Pancreas (tissue), 10 donors: ENCODE data around the gene MBTD1. TPM values are rescaled to one million over a fixed set of nuclear protein-coding genes. Genes with fewer than 3 reads are reported as not detected.

Experiments
- ATAC-seq, 4 donors: fragments of 200-7000 bp; cut with Tn5 transposase; one replicate each; pipeline versions ENCODE4 v1.8.0 to v1.9.1; 2020; ENCODE audit warnings: mild to moderate bottlenecking in 4 of 4, moderate library complexity in 4 of 4
- DNase-seq, 6 donors: peaks; one replicate each; pipeline ENCODE4 v3.0.0-alpha.2; 2020
- FAIRE-seq: peaks from 2 replicates; lab custom pipeline; 2012; peaks lifted over from hg19 to GRCh38; lab: Jason Lieb, UNC
- H3K27ac ChIP-seq, 4 donors: fragments of 200-600 bp; sonication (generic); 1 replicate in 3 of 4; 2 replicates in 1 of 4; pipeline versions ENCODE4 v1.5.0 to v1.8.0; 2020
- H3K27me3 ChIP-seq, 4 donors: fragments of 200-600 bp; one replicate each; pipeline ENCODE4 v1.8.0; 2021
- H3K36me3 ChIP-seq, 3 donors: fragments of 200-600 bp; sonication (generic) in 1 of 3; one replicate each; pipeline versions ENCODE4 v1.5.0 to v1.8.0; 2020 to 2021
- H3K4me1 ChIP-seq, 3 donors: fragments of 200-600 bp; one replicate each; pipeline ENCODE4 v1.8.0; 2021
- H3K4me3 ChIP-seq, 4 donors: fragments of 200-600 bp; sonication (generic) in 2 of 4; one replicate each; pipeline versions ENCODE4 v1.5.0 to v1.8.0; 2020 to 2021
- H3K9me3 ChIP-seq, 4 donors: fragments of 200-600 bp; one replicate each; pipeline ENCODE4 v1.8.0; 2021
- WGBS, 2 donors: extraction: QIAGEN DNeasy Blood & Tissue Kit; methylation state at CpG; one replicate each; pipeline ENCODE4 v1.1.7; 2013; 5-methylcytosine and 5-hydroxymethylcytosine counted together
- intact Hi-C, 3 donors: fragments of 100-400 bp; cut with DNase I; formaldehyde crosslinking; loops; one replicate each; pipeline versions ENCODE4 v1.11.1 to v1.14.2; 2022
- polyA plus RNA-seq, 2 donors: library from polyadenylated mRNA; stranded (reverse); fragments of 200-250 nt; gene quantifications; one replicate each; pipeline ENCODE4 v1.2.3, GENCODE V29; 2013
- total RNA-seq, 6 donors: library from RNA; stranded (reverse); fragmentation: NEBNext Ultra II Directional in 4 of 6; extraction: Animal tissue kit (Norgen Biotek cat#: 25700) in 4 of 6; gene quantifications; one replicate each; pipeline versions ENCODE4 v1.2.1 to v1.2.4, GENCODE V29; 2021 to 2023
- TF ChIP-seq, protein P1 (sequence below), 4 donors: fragments of 200-600 bp; sonication (generic) in 3 of 4; IDR thresholded peaks; one replicate each; pipeline versions ENCODE4 v1.5.0 to v1.8.0; 2021; ENCODE audit warnings: antibody characterized with exemption in 4 of 4
- donor health status: healthy with polysubstance abuse.
- donor health status: DM: no; HTN: no; CAD: no; lungs with moderate emphysema.
- donor health status: DM: no; HTN: no; CAD: no.
- donor health status: control.
- donor health status: control.
- donor health status: Bipolar disorder and iron deficiency.
- donor health status: DM: yes; HTN: yes; CAD: no.
- donor health status: DM: no; HTN: no; CAD: no.
- donor health status: DM: no; HTN: no; CAD: no.
- donor health status: DM: yes; HTN: yes; CAD: no.

MBTD1 gene
- total and polyA plus RNA-seq, 8 donors, result 5.6 to 12.6 (median 7.8) TPM

DNA sequence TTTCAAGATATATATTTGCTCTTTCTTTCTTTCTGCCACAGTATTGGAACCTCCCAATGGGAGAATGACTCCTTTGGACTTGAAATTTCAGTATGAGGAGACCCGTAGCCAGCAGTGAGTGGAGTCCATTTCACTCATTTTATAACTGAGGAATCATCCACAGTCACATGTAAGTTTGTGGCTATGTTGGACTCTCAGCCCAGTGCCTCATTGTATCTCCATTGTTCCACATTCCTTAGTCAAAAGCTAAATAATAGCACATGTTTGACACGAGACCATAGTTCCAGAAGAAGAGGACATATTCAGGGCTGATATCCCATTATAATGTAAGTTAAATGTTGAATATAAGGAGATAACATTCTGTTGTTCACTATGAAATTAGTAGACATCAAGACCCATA is 126.5 kb downstream of the MBTD1 start:
- Histone ChIP-seq H3K9me3 (no peaks in the 10 kb centered on the region), H3K27me3 (no peaks in the 10 kb centered on the region), H3K4me3 (no peak overlapping the region), H3K27ac (no peak overlapping the region), H3K4me1 (no peaks in the 10 kb centered on the region), H3K36me3 (no peaks in the 10 kb centered on the region)
- no peak for FAIRE-seq
- ATAC-seq, result peak in 1 of 4 donors; percentile 22
- WGBS, 2 donors, result 82 to 95% methylated on average over 2 of the region's 2 CpGs
- no peak for DNase-seq
- TF ChIP-seq, protein P1, sequence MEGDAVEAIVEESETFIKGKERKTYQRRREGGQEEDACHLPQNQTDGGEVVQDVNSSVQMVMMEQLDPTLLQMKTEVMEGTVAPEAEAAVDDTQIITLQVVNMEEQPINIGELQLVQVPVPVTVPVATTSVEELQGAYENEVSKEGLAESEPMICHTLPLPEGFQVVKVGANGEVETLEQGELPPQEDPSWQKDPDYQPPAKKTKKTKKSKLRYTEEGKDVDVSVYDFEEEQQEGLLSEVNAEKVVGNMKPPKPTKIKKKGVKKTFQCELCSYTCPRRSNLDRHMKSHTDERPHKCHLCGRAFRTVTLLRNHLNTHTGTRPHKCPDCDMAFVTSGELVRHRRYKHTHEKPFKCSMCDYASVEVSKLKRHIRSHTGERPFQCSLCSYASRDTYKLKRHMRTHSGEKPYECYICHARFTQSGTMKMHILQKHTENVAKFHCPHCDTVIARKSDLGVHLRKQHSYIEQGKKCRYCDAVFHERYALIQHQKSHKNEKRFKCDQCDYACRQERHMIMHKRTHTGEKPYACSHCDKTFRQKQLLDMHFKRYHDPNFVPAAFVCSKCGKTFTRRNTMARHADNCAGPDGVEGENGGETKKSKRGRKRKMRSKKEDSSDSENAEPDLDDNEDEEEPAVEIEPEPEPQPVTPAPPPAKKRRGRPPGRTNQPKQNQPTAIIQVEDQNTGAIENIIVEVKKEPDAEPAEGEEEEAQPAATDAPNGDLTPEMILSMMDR (IDR thresholded peaks at IDR 0.05), result no peak
- intact Hi-C loops, result no loop called here

GRCh38 chr17:51132964-51133319 is 126.9 kb downstream of the MBTD1 start:
- H3K27ac ChIP-seq, result peak overlapping the region in 1 of 4 donors; percentile 23

DNA sequence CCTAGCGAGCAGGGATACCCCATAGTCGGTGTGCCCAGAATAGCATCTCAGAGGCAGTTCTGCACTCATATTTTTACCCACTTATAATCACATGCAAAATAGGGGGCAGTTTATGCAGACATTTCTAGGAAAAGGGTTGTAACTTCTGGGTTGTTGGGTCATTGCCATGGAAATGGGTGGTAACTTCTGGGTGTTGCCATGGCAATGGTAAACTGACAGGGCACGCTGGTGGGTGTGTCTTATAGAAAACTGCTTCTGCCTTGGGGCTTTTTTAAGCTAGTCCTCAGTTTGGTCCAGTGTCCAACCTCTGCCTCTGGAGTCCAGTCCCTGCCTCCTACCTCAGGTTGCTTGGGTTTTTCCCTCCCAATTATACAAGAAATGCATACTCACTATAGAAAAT is 131.8 kb downstream of the MBTD1 start:
- no peaks in the 10 kb centered on the region for H3K27me3 ChIP-seq
- no peak for DNase-seq
- H3K27ac ChIP-seq, result no peak overlapping the region
- intact Hi-C loops, result no loop called here
- H3K4me1 ChIP-seq, result peaks cover 4 to 13% (median 11%) of the 10 kb centered on the region in 3 donors
- no peak for FAIRE-seq
- 81 to 82% methylated on average over 3 of the region's 3 CpGs for WGBS, 2 donors
- no peak overlapping the region for H3K4me3 ChIP-seq
- H3K36me3 ChIP-seq, result no peaks in the 10 kb centered on the region
- H3K9me3 ChIP-seq, result no peaks in the 10 kb centered on the region
- TF ChIP-seq, protein P1 (IDR thresholded peaks at IDR 0.05), result no peak
- ATAC-seq, result no peak

More at GRCh38 chr17:51132964-51133319, 126.9 kb downstream of the MBTD1 start:
- DNase-seq (no peak), ATAC-seq (peak; percentile 44 to 84 (median 70)), FAIRE-seq (no peak)
- H3K4me1 ChIP-seq, result no peaks in the 10 kb centered on the region
- H3K4me3 ChIP-seq, result no peak overlapping the region
- intact Hi-C loops, result no loop called here
- H3K9me3 ChIP-seq, result no peaks in the 10 kb centered on the region
- no peaks in the 10 kb centered on the region for H3K27me3 ChIP-seq
- H3K36me3 ChIP-seq, result no peaks in the 10 kb centered on the region
- TF ChIP-seq, protein P1 (IDR thresholded peaks at IDR 0.05), result no peak

Other genes starting within 250 kb of the MBTD1 start
- gene SPAG9, start 139.2 kb downstream of the MBTD1 start, total RNA-seq, result 10 to 100 TPM; 32.3 to 56.1 (median 42.9) TPM
- 10 to 100 TPM; 18.7 to 33.0 TPM for gene SPAG9, start 139.2 kb downstream of the MBTD1 start, polyA plus RNA-seq
- 10 to 100 TPM; 15.6 to 49.1 (median 34.8) TPM for gene NME1, start 106.5 kb downstream of the MBTD1 start, total RNA-seq
- gene NME1, start 106.5 kb downstream of the MBTD1 start, polyA plus RNA-seq, result 10 to 100 TPM; 43.6 to 57.1 TPM
- 100 to 1,000 TPM; 137 to 315 (median 286) TPM for gene NME2, start 93.6 kb downstream of the MBTD1 start, total RNA-seq
- gene NME2, start 93.6 kb downstream of the MBTD1 start, polyA plus RNA-seq, result 100 to 1,000 TPM; 263 to 371 TPM
- gene UTP18, start 497 bp upstream of the MBTD1 start, total RNA-seq, result 10 to 100 TPM in 5 of 6 donors, 1 to 10 TPM in 1; 9.9 to 18.3 (median 13.9) TPM
- 10 to 100 TPM in 1 of 2 donors, 1 to 10 TPM in 1; 8.8 to 20.8 TPM for gene UTP18, start 497 bp upstream of the MBTD1 start, polyA plus RNA-seq